HCT116 (cell line): ENCODE data around the gene NEDD4L. TPM values are rescaled to one million over a fixed set of nuclear protein-coding genes. Genes with fewer than 3 reads are reported as not detected.

ENCODE experiments used
- ATAC-seq: fragments of 200-7000 bp; cut with Tn5 transposase; 2 replicates; pipeline ENCODE4 v1.9.1; 2020; ENCODE audit warnings: mild to moderate bottlenecking, moderate library complexity
- BruUV-seq: library from RNA; stranded (reverse); fragments of 400-500 nt; replicated peaks from 2 replicates; lab custom pipeline; 2021; lab: Mats Ljungman, UMichigan
- CTCF ChIA-PET: fragments of 300-600 bp; sonication (Branson Sonifier 250); formaldehyde crosslinking; loops from one replicate; lab custom pipeline; 2021; ENCODE audit warnings: antibody characterized with exemption; lab: Charles Lee
- POLR2A ChIA-PET: fragments of 300-600, 350-600 bp; sonication (Branson Sonifier 250); formaldehyde crosslinking; loops from one replicate; lab custom pipeline; 2021; ENCODE audit warnings: antibody characterized with exemption; lab: Charles Lee
- RAD21 ChIA-PET, 2 experiments: fragments of 300-600 bp; sonication (Branson Sonifier 250); formaldehyde crosslinking; loops; one replicate each; lab custom pipeline; 2023; ENCODE audit warnings: low total read pairs in 2 of 2; ENCODE audit not compliant: uncharacterized antibody in 2 of 2, unreplicated experiment in 2 of 2, low non-redundant PET in 1 of 2; lab: Charles Lee
- DNase-seq: peaks from one replicate; pipeline ENCODE4 v3.0.0-alpha.2; 2010; ENCODE audit warnings: low read depth, low spot score
- H2AFZ ChIP-seq: fragments of 200-600 bp; shearing (Covaris generic), sonication (generic); 2 replicates; pipeline ENCODE4 v1.6.1; 2017; ENCODE audit warnings: low read depth, mixed run types, mixed read lengths, antibody characterized with exemption, low read length; ENCODE audit not compliant: poor library complexity, severe bottlenecking
- H3K27ac ChIP-seq: 2 replicates; pipeline ENCODE4 v1.5.1; 2012; ENCODE audit warnings: low read depth, low read length
- H3K27me3 ChIP-seq: fragments of 200-600 bp; sonication (generic); 2 replicates; pipeline ENCODE4 v1.6.1; 2016; ENCODE audit warnings: mixed run types, low read length, mixed read lengths; ENCODE audit not compliant: insufficient read depth
- H3K36me3 ChIP-seq, 2 experiments: fragments of 200-500 bp in 1 of 2; fragments of 200-600 bp in 1 of 2; sonication (Bioruptor generic) in 1 of 2; sonication (generic) in 1 of 2; 2 replicates each; pipeline versions ENCODE4 v1.5.1 to v1.6.1; 2014 to 2016; ENCODE audit warnings: low read length in 2 of 2, inconsistent platforms in 1 of 2, mixed read lengths in 1 of 2, mixed run types in 1 of 2; ENCODE audit not compliant: insufficient read depth in 2 of 2, control insufficient read depth in 1 of 2
- H3K4me1 ChIP-seq, 2 experiments: fragments of 200-600 bp in 1 of 2; sonication (generic) in 1 of 2; 2 replicates each; pipeline versions ENCODE4 v1.5.1 to v1.6.1; 2012 to 2017; ENCODE audit warnings: low read length in 2 of 2, inconsistent platforms in 1 of 2, mild to moderate bottlenecking in 1 of 2, mixed read lengths in 1 of 2, mixed run types in 1 of 2, moderate library complexity in 1 of 2; ENCODE audit not compliant: insufficient read depth in 2 of 2, control insufficient read depth in 1 of 2
- H3K4me2 ChIP-seq: fragments of 200-600 bp; sonication (generic); 2 replicates; pipeline ENCODE4 v1.6.1; 2017; ENCODE audit warnings: mixed run types, low read length, mixed read lengths
- H3K4me3 ChIP-seq, 2 experiments: fragments of 200-600 bp in 1 of 2; sonication (generic) in 1 of 2; replicated peaks in 1 of 2; 2 replicates each; pipeline ENCODE4 v1.5.1; 2011 to 2016; ENCODE audit warnings: low read length in 2 of 2, control low read depth in 1 of 2, low read depth in 1 of 2, mild to moderate bottlenecking in 1 of 2, mixed read lengths in 1 of 2, mixed run types in 1 of 2
- H3K79me2 ChIP-seq: fragments of 200-600 bp; sonication (generic); 2 replicates; pipeline ENCODE4 v1.6.1; 2017; ENCODE audit warnings: mild to moderate bottlenecking, mixed run types, low read length, moderate library complexity, mixed read lengths; ENCODE audit not compliant: insufficient read depth
- H3K9ac ChIP-seq: fragments of 200-600 bp; sonication (generic); 2 replicates; pipeline ENCODE4 v1.6.1; 2016; ENCODE audit warnings: low read length, mixed read lengths
- H3K9me2 ChIP-seq: fragments of 200-600 bp; sonication (generic), shearing (Covaris generic); 2 replicates; pipeline ENCODE4 v1.6.1; 2017; ENCODE audit warnings: mixed run types, mild to moderate bottlenecking, moderate library complexity; ENCODE audit not compliant: insufficient read depth
- H3K9me3 ChIP-seq, 2 experiments: fragments of 200-500 bp in 1 of 2; fragments of 200-600 bp in 1 of 2; sonication (Bioruptor generic) in 1 of 2; sonication (generic) in 1 of 2; 2 replicates each; pipeline ENCODE4 v1.6.1; 2014 to 2017; ENCODE audit warnings: low read length in 2 of 2, mixed read lengths in 2 of 2, inconsistent platforms in 1 of 2, low read depth in 1 of 2, mild to moderate bottlenecking in 1 of 2, mixed run types in 1 of 2, moderate library complexity in 1 of 2; ENCODE audit not compliant: control insufficient read depth in 1 of 2, insufficient read depth in 1 of 2
- H4K20me1 ChIP-seq: fragments of 200-600 bp; sonication (generic), shearing (Covaris generic); 2 replicates; pipeline ENCODE4 v1.6.1; 2017; ENCODE audit warnings: mixed run types, mild to moderate bottlenecking, moderate library complexity; ENCODE audit not compliant: insufficient read depth
- EZH2 ChIP-seq: fragments of 200-600 bp; sonication (generic); IDR thresholded peaks from 2 replicates; pipeline ENCODE4 v1.6.1; 2017; ENCODE audit warnings: antibody characterized with exemption, mixed run types
- SIN3A ChIP-seq: IDR thresholded peaks from 2 replicates; pipeline ENCODE4 v1.6.1; 2012; ENCODE audit warnings: low read depth
- SRF ChIP-seq: IDR thresholded peaks from 2 replicates; pipeline ENCODE4 v1.6.1; 2012; ENCODE audit warnings: low read depth
- TCF7L2 ChIP-seq: IDR thresholded peaks from 2 replicates; pipeline ENCODE4 v1.7.0; 2011; ENCODE audit warnings: borderline replicate concordance, inconsistent platforms; ENCODE audit not compliant: insufficient read depth, insufficient read length; ENCODE audit errors: extremely low read depth
- YY1 ChIP-seq: IDR thresholded peaks from 2 replicates; pipeline ENCODE4 v1.6.1; 2011; ENCODE audit warnings: low read length, low read depth, moderate library complexity, mild to moderate bottlenecking; ENCODE audit not compliant: insufficient replicate concordance; ENCODE audit errors: extremely low read depth
- ZNF274 ChIP-seq: fragments of 200-500 bp; sonication (Bioruptor generic); IDR thresholded peaks from 2 replicates; pipeline ENCODE4 v1.6.1; 2014; ENCODE audit warnings: mild to moderate bottlenecking, low read depth, low read length, inconsistent platforms
- intact Hi-C: fragments of 100-400 bp; cut with micrococcal nuclease; formaldehyde crosslinking; loops from 2 replicates; pipeline ENCODE4 v1.10.0; 2022
- total RNA-seq: library from RNA; stranded (reverse); gene quantifications from one replicate; pipeline ENCODE4 v1.2.1, GENCODE V29; 2021; ENCODE audit not compliant: unreplicated experiment
- TF ChIP-seq, protein P1 (sequence below): IDR thresholded peaks from 2 replicates; pipeline ENCODE4 v1.6.1; 2012; ENCODE audit warnings: low read depth
- TF ChIP-seq, protein P2 (sequence below), 3 experiments: fragments of 200-600 bp in 1 of 3; sonication (generic) in 1 of 3; IDR thresholded peaks in 2 of 3; conservative IDR thresholded peaks in 1 of 3; 2 replicates each; pipeline ENCODE4 v1.5.1; 2012 to 2017; ENCODE audit warnings: low read depth in 2 of 3, low read length in 2 of 3, antibody characterized with exemption in 1 of 3, borderline replicate concordance in 1 of 3, control low read depth in 1 of 3, mild to moderate bottlenecking in 1 of 3, mixed read lengths in 1 of 3, mixed run types in 1 of 3, moderate library complexity in 1 of 3; ENCODE audit not compliant: insufficient read depth in 1 of 3

The NEDD4L gene
- total RNA-seq, 1 experiment from 2014 or later = 41.5 TPM

DNA sequence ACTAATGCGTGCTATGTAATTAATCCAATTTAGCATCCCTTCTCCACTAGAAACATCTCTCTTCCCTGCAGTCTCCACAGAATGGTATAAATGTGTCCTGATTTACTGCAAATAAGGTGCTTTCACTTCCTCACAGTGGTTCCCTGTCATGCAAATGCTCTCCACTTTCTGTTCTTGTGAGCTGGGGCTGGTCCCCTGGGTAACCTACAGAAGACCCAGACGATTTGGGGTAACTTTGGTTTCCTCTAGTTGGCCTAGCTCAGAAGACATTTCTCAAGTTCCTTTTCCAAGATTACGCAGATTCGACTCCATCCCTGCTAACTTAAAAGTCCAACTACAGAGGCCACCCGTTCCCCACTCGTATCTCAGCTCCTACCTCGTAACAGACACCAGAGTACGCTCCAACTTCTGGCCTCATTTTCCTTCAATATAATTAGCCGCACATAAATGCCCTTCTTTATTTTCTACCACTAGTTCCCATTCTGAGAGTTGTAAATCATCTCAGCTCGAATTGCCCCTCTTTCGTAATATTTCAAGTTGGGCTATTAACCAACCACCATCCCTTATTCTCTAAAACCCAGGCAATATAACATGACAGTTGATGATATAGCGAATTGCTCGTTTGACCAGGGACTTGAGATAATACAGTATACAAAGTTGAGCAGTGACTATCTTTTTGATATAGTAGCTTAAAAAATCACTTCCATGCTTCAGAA, 28.8 kb upstream of the NEDD4L start (continued):
- TF ChIP-seq, protein P1, sequence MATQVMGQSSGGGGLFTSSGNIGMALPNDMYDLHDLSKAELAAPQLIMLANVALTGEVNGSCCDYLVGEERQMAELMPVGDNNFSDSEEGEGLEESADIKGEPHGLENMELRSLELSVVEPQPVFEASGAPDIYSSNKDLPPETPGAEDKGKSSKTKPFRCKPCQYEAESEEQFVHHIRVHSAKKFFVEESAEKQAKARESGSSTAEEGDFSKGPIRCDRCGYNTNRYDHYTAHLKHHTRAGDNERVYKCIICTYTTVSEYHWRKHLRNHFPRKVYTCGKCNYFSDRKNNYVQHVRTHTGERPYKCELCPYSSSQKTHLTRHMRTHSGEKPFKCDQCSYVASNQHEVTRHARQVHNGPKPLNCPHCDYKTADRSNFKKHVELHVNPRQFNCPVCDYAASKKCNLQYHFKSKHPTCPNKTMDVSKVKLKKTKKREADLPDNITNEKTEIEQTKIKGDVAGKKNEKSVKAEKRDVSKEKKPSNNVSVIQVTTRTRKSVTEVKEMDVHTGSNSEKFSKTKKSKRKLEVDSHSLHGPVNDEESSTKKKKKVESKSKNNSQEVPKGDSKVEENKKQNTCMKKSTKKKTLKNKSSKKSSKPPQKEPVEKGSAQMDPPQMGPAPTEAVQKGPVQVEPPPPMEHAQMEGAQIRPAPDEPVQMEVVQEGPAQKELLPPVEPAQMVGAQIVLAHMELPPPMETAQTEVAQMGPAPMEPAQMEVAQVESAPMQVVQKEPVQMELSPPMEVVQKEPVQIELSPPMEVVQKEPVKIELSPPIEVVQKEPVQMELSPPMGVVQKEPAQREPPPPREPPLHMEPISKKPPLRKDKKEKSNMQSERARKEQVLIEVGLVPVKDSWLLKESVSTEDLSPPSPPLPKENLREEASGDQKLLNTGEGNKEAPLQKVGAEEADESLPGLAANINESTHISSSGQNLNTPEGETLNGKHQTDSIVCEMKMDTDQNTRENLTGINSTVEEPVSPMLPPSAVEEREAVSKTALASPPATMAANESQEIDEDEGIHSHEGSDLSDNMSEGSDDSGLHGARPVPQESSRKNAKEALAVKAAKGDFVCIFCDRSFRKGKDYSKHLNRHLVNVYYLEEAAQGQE = no peak

DNA sequence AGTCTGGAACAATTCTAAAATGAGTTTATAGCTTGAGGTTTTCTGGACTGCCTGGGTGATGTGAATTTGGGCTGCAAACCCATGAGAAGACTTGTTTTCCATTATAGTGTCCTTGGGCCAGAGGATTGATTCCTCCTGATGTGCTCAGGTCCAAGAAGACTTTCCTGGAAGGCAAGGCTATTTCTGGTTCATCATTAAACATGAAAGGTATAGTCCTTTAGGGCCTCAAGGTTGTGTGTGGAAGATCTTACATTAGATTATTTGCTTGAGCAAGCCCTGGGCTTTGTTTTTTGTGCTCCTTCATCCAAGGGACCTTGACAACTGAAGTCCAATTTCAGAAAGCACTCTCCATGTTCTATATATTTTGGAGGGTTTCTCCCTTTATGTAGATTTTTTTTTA, 26.8 kb upstream of the NEDD4L start:
- BruUV-seq = no TSS peak
- TF ChIP-seq SIN3A = no peak
- no peak for TF ChIP-seq TCF7L2
- TF ChIP-seq SRF = no peak
- TF ChIP-seq, protein P2, sequence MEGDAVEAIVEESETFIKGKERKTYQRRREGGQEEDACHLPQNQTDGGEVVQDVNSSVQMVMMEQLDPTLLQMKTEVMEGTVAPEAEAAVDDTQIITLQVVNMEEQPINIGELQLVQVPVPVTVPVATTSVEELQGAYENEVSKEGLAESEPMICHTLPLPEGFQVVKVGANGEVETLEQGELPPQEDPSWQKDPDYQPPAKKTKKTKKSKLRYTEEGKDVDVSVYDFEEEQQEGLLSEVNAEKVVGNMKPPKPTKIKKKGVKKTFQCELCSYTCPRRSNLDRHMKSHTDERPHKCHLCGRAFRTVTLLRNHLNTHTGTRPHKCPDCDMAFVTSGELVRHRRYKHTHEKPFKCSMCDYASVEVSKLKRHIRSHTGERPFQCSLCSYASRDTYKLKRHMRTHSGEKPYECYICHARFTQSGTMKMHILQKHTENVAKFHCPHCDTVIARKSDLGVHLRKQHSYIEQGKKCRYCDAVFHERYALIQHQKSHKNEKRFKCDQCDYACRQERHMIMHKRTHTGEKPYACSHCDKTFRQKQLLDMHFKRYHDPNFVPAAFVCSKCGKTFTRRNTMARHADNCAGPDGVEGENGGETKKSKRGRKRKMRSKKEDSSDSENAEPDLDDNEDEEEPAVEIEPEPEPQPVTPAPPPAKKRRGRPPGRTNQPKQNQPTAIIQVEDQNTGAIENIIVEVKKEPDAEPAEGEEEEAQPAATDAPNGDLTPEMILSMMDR (IDR thresholded peaks at IDR 0.05 in 2 of 3, conservative IDR thresholded peaks at IDR 0.05 in 1 of 3; ENCODE audit: borderline replicate concordance in 1 of 3, insufficient read depth in 1 of 3, low read depth in 2 of 3, low read length in 2 of 3) = no peak
- TF ChIP-seq ZNF274 = no peak
- no peak for TF ChIP-seq YY1
- no peak for TF ChIP-seq EZH2
- TF ChIP-seq, all 23 proteins: peak for 0
- no peaks in the 10 kb centered on the region for H3K79me2 ChIP-seq
- H3K4me1 ChIP-seq = peaks cover 0 to 7% of the 10 kb centered on the region in 2 experiments; a peak in 1 of 4 replicates
- no peak for DNase-seq
- H3K36me3 ChIP-seq = no peaks in the 10 kb centered on the region
- no peak overlapping the region for H3K4me3 ChIP-seq
- H2AFZ ChIP-seq = no peak overlapping the region
- no peaks in the 10 kb centered on the region for H3K9me3 ChIP-seq
- H3K27me3 ChIP-seq = no peaks in the 10 kb centered on the region
- RAD21 ChIA-PET = interaction anchor here in 1 of 2 experiments (0.7 kb wide), 1 partner anchor 28 kb away, joined by 4 read pairs; no protein-coding TSS in a partner anchor
- no peak for ATAC-seq
- CTCF ChIA-PET = interaction anchor here (1.1 kb wide), 1 partner anchor 26 kb away, joined by 5 read pairs; the partner anchor contains the start of gene NEDD4L
- H3K4me2 ChIP-seq = no peak overlapping the region
- H4K20me1 ChIP-seq = no peaks in the 10 kb centered on the region
- no peak overlapping the region for H3K27ac ChIP-seq
- no peaks in the 10 kb centered on the region for H3K9me2 ChIP-seq
- intact Hi-C loops = no loop called here
- no peak overlapping the region for H3K9ac ChIP-seq
- POLR2A ChIA-PET = no interaction called here
